Caco-2 (cell line): Measurements from ENCODE around the gene TMEM50B. TPM values are rescaled to one million over a fixed set of nuclear protein-coding genes. Genes with fewer than 3 reads are reported as not detected.
"Not testable (repeated sequence)": the region's sequence is repeated elsewhere in the genome, so short reads cannot be mapped to it uniquely, and the experiment has no call there.

Experiments
- BruUV-seq: library from RNA; stranded (reverse); fragments of 400-500 nt; replicated peaks from 2 replicates; lab custom pipeline; 2021; lab: Mats Ljungman, UMichigan
- CTCF ChIA-PET: fragments of 300-600 bp; sonication (Branson Sonifier 250); formaldehyde crosslinking; loops from one replicate; lab custom pipeline; 2022; ENCODE audit warnings: antibody characterized with exemption; lab: Charles Lee
- POLR2A ChIA-PET: fragments of 300-600 bp; sonication (Branson Sonifier 250); formaldehyde crosslinking; loops from one replicate; lab custom pipeline; 2022; ENCODE audit warnings: antibody characterized with exemption; lab: Charles Lee
- DNase-seq, 2 experiments: peaks; one replicate each; pipeline versions ENCODE4 v3.0.0 to v3.0.0-alpha.2; 2020 to 2022
- H3K27me3 ChIP-seq: replicated peaks from 2 replicates; pipeline ENCODE4 v1.6.0; 2011; ENCODE audit warnings: low read length; ENCODE audit not compliant: control insufficient read depth, insufficient read depth
- H3K36me3 ChIP-seq: 2 replicates; pipeline ENCODE4 v1.5.1; 2011; ENCODE audit warnings: low read length; ENCODE audit not compliant: control insufficient read depth, insufficient read depth
- H3K4me1 ChIP-seq: fragments of 250-450 bp; sonication (Bioruptor Pico); 2 replicates; pipeline ENCODE4 v1.5.1; 2020; ENCODE audit warnings: mild to moderate bottlenecking
- H3K4me3 ChIP-seq: 2 replicates; pipeline ENCODE4 v1.5.1; 2011; ENCODE audit warnings: low read depth, mild to moderate bottlenecking, control low read depth, low read length
- H3K9me3 ChIP-seq: fragments of 250-450 bp; sonication (Bioruptor Pico); 2 replicates; pipeline ENCODE4 v1.5.1; 2020; ENCODE audit warnings: mild to moderate bottlenecking, moderate library complexity
- H3K27ac Mint-ChIP-seq: one replicate; pipeline ENCODE4 v1.8.0; 2022; ENCODE audit warnings: mixed read lengths; ENCODE audit not compliant: unreplicated experiment
- H3K27me3 Mint-ChIP-seq: one replicate; pipeline ENCODE4 v1.8.0; 2022; ENCODE audit warnings: mixed read lengths; ENCODE audit not compliant: insufficient read depth, unreplicated experiment
- H3K36me3 Mint-ChIP-seq: one replicate; pipeline ENCODE4 v1.8.0; 2022; ENCODE audit warnings: mild to moderate bottlenecking, mixed read lengths; ENCODE audit not compliant: insufficient read depth, unreplicated experiment
- H3K4me1 Mint-ChIP-seq: one replicate; pipeline ENCODE4 v1.8.0; 2022; ENCODE audit warnings: low read depth, mixed read lengths; ENCODE audit not compliant: unreplicated experiment
- H3K4me3 Mint-ChIP-seq: one replicate; pipeline ENCODE4 v1.8.0; 2022; ENCODE audit warnings: mild to moderate bottlenecking, moderate library complexity, mixed read lengths; ENCODE audit not compliant: unreplicated experiment
- H3K9me3 Mint-ChIP-seq: one replicate; pipeline ENCODE4 v1.8.0; 2022; ENCODE audit warnings: mixed read lengths; ENCODE audit not compliant: unreplicated experiment
- intact Hi-C: fragments of 100-400 bp; cut with micrococcal nuclease; formaldehyde crosslinking; loops from one replicate; pipeline ENCODE4 v1.10.0; 2022; ENCODE audit not compliant: unreplicated experiment
- total RNA-seq: library from RNA; stranded (reverse); gene quantifications from 2 replicates; pipeline ENCODE4 v1.2.3, GENCODE V29; 2022
- TF ChIP-seq, protein P1 (sequence below), 2 experiments: fragments of 200-600 bp in 1 of 2; IDR thresholded peaks; 1 replicate in 1 of 2; 2 replicates in 1 of 2; pipeline versions ENCODE4 v1.5.1 to v1.8.0; 2011 to 2022; ENCODE audit warnings: antibody characterized with exemption in 1 of 2, control low read depth in 1 of 2, inconsistent platforms in 1 of 2, low read depth in 1 of 2, low read length in 1 of 2, mild to moderate bottlenecking in 1 of 2, moderate library complexity in 1 of 2; ENCODE audit not compliant: insufficient read depth in 1 of 2, severe bottlenecking in 1 of 2, unreplicated experiment in 1 of 2

Gene TMEM50B
- total RNA-seq, 1 experiment from 2014 or later = 25.9 TPM

DNA sequence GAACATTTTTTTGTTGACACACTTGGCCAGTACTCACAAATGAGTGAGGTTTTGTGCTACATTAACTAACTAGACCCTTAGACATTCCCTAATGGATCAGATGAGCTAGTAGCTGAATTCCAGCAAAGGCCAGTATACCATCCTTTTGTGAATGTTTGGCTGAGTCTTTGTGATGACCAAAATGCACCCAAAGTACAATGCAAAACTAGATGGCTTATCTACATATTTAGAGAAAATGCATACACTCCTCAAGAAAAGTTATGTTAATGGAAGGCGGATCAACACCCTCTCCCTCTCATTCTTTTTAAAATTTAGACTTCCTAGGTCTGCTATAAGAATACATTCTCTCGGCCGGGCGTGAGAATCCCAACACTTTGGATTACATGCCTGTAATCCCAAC is 31.9 kb upstream of the TMEM50B start:
- ChIA-PET CTCF (no interaction called here), POLR2A (no interaction called here)
- 0 out of 2 replicates have a peak, but pooled peaks cover 2% of the 10 kb centered on the region for H3K36me3 ChIP-seq
- no peak for DNase-seq
- no TSS peak for BruUV-seq
- Mint-ChIP-seq H3K9me3 (no peaks in the 10 kb centered on the region), H3K4me3 (no peak overlapping the region), H3K4me1 (no peaks in the 10 kb centered on the region), H3K27me3 (no peaks in the 10 kb centered on the region), H3K36me3 (peaks cover 70% of the 10 kb centered on the region), H3K27ac (no peak overlapping the region)
- no peak overlapping the region for H3K4me3 ChIP-seq
- H3K4me1 ChIP-seq = no peaks in the 10 kb centered on the region
- H3K9me3 ChIP-seq = no peaks in the 10 kb centered on the region
- no peaks in the 10 kb centered on the region for H3K27me3 ChIP-seq
- intact Hi-C loops = no loop called here
- TF ChIP-seq, protein P1, sequence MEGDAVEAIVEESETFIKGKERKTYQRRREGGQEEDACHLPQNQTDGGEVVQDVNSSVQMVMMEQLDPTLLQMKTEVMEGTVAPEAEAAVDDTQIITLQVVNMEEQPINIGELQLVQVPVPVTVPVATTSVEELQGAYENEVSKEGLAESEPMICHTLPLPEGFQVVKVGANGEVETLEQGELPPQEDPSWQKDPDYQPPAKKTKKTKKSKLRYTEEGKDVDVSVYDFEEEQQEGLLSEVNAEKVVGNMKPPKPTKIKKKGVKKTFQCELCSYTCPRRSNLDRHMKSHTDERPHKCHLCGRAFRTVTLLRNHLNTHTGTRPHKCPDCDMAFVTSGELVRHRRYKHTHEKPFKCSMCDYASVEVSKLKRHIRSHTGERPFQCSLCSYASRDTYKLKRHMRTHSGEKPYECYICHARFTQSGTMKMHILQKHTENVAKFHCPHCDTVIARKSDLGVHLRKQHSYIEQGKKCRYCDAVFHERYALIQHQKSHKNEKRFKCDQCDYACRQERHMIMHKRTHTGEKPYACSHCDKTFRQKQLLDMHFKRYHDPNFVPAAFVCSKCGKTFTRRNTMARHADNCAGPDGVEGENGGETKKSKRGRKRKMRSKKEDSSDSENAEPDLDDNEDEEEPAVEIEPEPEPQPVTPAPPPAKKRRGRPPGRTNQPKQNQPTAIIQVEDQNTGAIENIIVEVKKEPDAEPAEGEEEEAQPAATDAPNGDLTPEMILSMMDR (IDR thresholded peaks at IDR 0.05; ENCODE audit: insufficient read depth in 1 of 2, low read depth in 1 of 2, low read length in 1 of 2, severe bottlenecking in 1 of 2, unreplicated experiment in 1 of 2) = no peak

DNA sequence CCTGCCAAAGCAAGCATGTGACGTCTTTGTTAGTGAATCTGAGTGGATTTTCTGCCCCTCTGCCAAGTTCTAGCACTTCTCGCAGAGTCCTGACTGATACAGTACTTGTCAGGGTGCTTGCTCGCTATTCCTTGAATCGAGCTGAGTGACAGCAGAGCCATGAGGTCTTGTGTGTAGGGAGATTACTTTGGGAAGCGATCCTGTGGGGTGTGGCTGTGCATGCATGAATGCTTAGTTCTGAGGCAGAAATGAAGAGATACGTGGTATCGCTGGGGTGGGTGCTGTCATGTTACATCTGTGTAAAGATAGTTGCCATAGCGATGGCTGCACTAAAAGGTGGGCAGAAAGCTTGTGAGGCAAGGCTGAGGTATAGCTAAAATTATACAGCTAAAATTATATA is 31.1 kb upstream of the TMEM50B start:
- CTCF ChIA-PET = no interaction called here
- peaks cover 70% of the 10 kb centered on the region for H3K36me3 Mint-ChIP-seq

DNA sequence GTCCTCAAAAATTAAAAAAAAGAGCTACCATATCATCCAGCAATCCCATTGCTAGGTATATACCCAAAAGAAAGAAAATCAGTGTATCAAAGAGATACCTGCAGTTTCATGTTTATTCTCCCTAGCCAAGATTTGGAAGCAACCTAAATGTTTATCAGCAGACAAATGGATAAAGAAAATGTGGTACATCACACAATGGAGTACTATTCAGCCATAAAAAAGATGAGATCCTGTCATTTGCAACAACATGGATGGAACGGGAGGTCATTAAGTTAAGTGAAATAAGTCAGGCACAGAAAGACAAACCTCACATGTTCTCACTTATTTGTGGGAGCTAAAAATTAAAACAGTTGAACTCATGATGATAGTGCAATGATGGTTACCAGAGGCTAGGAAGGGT is 27.2 kb upstream of the TMEM50B start:
- POLR2A ChIA-PET, H3K4me1 ChIP-seq, BruUV-seq, H3K27me3 ChIP-seq, H3K9me3 Mint-ChIP-seq, H3K4me1 Mint-ChIP-seq, DNase-seq, H3K9me3 ChIP-seq, H3K4me3 ChIP-seq, intact Hi-C loops, H3K4me3 Mint-ChIP-seq, H3K27ac Mint-ChIP-seq, H3K36me3 ChIP-seq, CTCF ChIA-PET, H3K27me3 Mint-ChIP-seq: not testable (repeated sequence)
- H3K36me3 Mint-ChIP-seq = peaks cover 90% of the 10 kb centered on the region

More for the DNA sequence above, 31.1 kb upstream of the TMEM50B start:
- no peak for DNase-seq
- no peaks in the 10 kb centered on the region for H3K4me1 Mint-ChIP-seq
- no TSS peak for BruUV-seq
- H3K9me3 Mint-ChIP-seq = no peaks in the 10 kb centered on the region
- intact Hi-C loops = no loop called here
- no peaks in the 10 kb centered on the region for H3K4me1 ChIP-seq
- no peaks in the 10 kb centered on the region for H3K9me3 ChIP-seq
- TF ChIP-seq, protein P1 (IDR thresholded peaks at IDR 0.05; ENCODE audit: insufficient read depth in 1 of 2, low read depth in 1 of 2, low read length in 1 of 2, severe bottlenecking in 1 of 2, unreplicated experiment in 1 of 2) = no peak
- H3K27me3 ChIP-seq = no peaks in the 10 kb centered on the region
- H3K27me3 Mint-ChIP-seq = no peaks in the 10 kb centered on the region
- H3K27ac Mint-ChIP-seq = no peak overlapping the region
- no peak overlapping the region for H3K4me3 Mint-ChIP-seq
- 0 out of 2 replicates have a peak, but pooled peaks cover 2% of the 10 kb centered on the region for H3K36me3 ChIP-seq
- no peak overlapping the region for H3K4me3 ChIP-seq
- POLR2A ChIA-PET = no interaction called here

DNA sequence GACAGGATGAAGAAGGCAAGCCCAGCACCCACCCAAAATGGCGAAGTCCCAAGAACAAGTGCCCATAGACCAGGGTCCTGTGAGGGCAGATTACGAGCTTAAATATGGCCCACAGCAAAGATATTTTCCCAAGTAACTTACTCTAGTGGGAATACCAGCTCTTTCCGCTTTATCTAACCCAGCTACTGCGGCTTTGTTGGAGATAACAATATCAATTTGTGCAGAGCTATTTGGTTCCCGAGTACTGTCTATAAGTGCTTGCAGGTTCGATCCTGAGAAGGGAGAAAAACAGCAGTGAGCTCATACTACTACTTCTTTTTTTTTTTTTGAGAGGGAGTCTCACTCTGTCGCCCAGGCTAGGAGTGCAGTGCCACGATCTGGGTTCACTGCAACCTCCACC is 26.1 kb upstream of the TMEM50B start:
- ChIA-PET CTCF (no interaction called here), POLR2A (no interaction called here)
- Mint-ChIP-seq H3K36me3 (peaks cover 78% of the 10 kb centered on the region), H3K27me3 (no peaks in the 10 kb centered on the region), H3K9me3 (no peaks in the 10 kb centered on the region), H3K27ac (no peak overlapping the region), H3K4me1 (no peaks in the 10 kb centered on the region), H3K4me3 (no peak overlapping the region)
- no peak for DNase-seq
- TF ChIP-seq, protein P1 (IDR thresholded peaks at IDR 0.05; ENCODE audit: insufficient read depth in 1 of 2, low read depth in 1 of 2, low read length in 1 of 2, severe bottlenecking in 1 of 2, unreplicated experiment in 1 of 2) = no peak
- Histone ChIP-seq H3K9me3 (no peaks in the 10 kb centered on the region), H3K4me1 (no peaks in the 10 kb centered on the region), H3K36me3 (no peaks in the 10 kb centered on the region), H3K4me3 (no peak overlapping the region), H3K27me3 (no peaks in the 10 kb centered on the region)
- intact Hi-C loops = no loop called here
- BruUV-seq = no TSS peak
